Measurements from ENCODE around the gene TXN2.
"Not testable (repeated sequence)": the region's sequence is repeated elsewhere in the genome, so short reads cannot be mapped to it uniquely, and the experiment has no call there.

Gene TXN2

DNA sequence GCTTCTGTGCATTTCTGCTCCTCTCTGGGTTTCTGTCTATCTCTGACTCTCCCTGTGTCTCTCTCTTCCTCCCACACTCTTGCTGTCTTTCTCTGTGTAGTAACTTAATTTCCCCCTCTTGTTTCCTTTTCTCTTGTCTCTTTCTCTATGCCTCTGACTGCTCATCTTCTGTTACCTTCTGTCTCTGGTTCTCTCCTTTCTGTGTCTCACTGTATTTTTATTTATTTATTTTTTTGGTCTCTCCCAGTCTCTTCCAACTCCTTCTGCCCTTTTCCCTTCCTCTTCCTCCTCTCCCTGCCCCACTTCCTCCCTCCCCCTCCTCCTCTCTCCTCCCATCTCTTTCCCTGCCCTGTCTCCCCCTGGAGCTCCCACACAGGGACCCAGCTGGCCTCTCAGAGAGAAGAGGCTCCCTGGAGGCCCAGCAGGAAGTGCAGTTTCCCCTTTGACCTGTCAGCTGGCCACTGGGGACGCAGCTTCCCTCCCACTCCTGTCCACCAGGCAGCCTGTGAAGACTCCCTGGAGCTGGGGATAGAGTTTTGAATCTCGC, 55.4 kb downstream of the TXN2 start:
- DNase-seq = no peak

DNA sequence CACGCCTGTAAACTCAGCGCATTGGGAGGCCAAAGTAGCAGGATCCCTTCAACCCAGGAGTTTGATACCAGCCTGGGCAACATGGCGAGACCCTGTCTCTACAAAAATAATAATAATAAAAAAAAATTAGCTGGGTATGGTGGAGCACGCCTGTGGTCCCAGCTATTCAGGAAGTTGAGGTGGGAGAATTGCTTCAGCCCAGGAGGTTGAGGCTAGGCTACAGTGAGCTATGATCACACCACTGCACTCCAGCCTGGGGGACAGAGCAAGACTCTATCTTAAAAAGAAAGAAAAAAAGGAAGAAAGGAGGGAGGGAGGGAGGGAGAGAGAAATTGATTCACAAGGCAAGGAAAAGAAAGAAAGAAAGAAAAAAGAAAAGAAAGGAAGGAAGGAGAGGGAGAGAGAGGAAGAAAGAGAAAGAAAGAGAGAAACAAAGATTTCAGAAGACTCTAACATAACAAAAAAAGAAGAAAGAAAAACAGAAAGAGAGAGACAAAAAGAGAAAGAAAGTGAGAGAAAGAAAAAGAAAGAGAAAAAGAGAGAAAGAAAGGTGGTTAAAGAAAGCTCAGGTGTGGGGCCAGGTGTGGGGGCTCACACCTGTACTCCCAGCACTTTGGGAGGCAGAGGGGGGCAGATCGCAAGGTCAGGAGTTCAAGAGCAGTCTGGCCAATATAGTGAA, 56.4 kb downstream of the TXN2 start:
- no peak for DNase-seq

DNA sequence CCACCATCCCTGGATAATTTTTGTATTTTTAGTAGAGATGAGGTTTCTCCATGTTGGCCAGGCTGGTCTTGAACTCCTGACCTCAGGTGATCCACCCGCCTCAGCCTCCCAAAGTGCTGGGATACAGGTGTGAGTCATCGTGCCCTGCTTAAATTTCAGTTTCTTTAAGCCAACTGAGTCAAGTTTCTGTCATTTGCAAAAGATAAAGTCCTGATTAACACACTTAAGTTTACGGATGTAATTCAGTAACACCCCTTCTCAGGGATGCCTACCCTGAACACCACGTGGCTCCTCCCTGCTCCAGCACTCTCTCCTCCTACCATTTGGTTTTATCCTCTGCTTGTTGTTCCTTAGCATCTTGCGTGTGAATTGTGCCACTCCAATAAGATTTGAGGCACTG, 57.0 kb downstream of the TXN2 start:
- DNase-seq = not testable (repeated sequence)

DNA sequence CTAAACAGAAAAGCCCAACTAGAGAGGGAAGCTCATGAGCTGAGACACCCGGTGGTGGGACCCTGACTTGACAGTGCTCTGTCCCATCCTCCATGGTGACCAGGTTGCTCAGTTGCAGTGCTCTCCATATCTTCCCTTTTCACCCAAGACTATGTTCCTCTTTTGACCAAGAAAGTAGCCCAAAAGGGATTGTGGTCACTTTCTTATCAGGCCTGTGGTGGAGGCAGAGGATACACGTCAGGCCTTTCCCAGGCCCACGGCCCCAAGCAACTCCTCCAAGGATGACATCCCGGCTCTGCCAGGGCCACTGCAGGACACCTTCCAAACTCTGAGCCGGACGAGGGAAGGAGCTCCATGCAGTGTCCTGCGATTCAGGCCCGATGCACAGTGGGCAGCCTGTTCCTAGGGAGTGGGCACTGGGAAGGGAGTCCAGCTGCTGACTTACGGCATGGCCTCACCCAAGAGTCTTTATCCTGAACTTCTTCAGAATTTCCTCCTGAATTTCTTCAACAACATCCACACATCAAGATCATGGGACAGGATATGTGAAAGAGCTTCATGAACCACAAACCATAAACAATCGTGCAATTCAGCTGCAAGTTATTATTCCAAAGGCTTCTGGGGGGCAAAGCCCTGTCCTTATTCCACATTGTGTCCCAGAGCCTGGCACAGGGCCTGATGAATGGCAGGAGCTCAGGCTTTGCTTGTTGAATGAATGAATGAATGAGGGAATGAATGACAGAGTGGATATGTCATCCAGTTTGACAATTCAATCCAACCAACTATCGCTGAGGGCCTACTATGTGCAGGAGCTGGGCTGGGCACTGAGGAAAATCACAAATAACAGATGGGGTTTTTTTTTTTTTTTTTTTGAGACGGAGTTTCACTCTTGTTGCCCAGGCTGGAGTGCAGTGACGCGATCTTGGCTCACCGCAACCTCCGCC, 57.7 kb downstream of the TXN2 start:
- no peak for DNase-seq

DNA sequence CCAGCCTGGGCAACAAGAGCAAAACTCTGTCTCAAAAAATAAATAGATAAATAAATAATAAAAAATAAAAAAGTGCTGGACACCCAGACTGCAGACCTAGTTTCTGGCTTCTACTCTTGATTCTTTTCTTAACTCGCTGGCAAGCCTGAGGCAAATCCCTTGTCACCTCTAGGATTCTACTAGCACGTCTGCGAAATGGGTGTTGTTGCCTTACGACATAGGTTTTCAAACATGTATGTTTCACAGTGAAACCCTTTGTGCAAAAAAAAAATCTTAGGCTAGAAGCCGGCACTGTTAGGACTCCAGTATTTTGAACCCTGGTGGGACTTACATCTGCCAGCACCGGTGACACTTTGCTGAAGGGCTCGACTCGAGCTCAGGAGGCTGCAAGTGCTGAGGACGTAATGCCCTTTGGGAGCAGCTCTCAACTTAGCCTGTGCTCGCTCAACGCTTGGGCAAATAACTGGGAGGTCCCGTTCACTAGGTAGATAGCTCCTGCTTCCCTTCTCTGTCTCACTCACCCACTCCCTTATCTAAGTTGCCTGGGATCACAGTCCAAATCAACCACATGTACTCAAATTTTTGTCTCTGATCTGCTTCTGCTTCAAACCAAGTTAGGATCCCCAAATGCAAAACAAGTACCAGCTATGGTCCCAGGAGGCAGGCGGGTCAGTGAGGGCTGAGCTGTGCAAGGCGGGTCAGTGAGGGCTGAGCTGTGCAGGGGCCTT, 59.0 kb downstream of the TXN2 start:
- DNase-seq = no peak

DNA sequence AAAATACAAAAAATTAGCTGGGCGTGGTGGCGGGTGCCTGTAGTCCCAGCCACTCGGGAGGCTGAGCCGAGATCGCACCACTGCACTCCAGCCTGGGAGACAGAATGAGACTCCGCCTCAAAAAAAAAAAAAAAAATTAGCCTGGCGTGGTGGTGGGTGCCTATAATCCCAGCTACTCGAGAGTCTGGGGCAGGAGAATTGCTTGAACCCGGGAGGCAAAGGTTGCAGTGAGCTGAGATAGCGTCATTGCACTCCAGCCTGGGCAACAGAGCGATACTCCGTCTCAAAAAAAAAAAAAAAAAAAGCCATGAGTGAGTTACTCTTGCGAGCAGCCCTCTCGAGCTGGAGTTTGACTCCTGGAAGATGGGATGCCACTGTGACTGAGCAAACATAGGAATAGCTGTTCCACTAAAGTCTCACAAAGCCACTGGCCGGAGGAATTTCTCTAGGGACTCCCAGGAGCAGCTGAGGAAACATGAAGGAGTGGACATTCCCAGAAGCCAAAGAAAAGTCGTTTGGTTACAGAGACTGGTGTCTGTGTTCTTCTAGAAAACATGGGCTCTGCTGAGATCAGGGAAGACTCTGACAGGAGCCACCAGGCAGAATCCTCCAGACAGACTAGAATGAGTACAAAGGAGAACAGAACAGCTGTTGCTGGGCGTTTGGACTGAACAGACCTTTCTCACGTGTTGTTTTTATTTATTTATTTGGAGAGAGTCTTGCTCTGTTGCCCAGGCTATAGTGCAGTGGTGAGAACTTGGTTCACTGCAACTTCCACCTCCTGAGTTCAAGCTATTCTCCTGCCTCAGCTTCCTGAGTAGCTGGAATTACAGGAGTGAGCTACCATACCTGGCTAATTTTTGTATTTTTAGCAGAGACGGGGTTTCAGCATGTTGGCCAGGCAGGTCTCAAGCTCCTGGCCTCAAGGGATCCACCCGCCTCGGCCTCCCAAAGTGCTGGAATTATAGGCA, 61.2 kb downstream of the TXN2 start:
- DNase-seq = no peak

DNA sequence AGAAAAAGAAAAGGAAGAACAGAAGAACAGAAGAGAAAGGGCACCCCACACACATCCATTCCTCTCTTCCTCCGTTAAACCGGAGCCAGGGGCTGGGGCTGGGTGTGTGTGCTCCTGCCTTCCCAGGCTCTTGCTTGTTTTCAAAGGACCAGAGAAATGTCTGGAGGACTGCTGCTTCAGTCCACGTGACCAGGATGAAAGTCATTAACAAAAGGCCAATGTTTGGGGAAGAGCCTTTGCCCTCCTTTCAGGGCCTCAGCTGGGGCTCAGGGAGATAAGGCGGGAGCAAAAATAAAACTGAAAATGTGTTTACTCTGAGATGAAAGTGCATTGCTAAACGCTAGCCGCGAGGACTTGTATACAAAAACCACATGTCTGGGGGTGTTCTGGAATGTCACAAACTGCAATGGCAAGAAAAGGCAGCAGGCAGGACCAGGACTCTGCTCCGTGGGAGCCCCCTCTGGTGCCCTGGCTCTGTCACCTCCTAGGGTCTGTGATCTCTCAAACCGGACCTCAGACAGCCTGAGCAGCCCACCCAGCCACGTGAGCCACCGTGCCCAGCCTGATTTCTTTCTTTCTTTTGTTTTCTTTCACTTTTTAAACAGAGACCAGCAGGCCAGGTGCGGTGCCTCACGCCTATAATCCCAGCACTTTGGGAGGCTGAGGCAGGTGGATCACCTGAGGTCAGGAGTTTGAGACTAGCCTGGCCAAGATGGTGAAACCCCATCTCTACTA, 62.1 kb downstream of the TXN2 start:
- DNase-seq = no peak

DNA sequence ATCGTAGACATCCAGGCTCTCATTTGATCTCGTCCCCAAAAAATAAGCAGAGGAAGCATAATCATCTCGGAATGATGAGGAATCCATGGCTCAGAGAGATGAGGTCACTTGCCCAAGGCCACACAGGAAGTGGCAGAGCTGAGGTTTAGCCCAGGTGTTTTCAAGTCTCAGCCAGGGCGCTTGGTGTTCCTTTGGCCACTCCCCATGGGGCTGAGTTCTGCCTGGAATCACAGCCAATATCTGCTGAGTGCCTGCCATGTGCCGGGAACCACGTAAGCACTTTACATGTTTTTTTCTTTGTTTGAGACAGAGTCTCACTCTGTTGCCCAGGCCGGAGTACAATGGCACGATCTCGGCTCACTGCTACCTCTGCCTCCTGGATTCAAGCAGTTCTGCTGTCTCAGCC, 64.2 kb downstream of the TXN2 start:
- DNase-seq = no peak

Data from NCI-H510A (cell line).